Stimulated activated CD8-positive, alpha-beta memory T cell treated with anti-CD3 and anti-CD28 coated beads, Interleukin-7, amount 100 ng/mL, for 4 hours (primary cell): ENCODE data around the gene GALNT17.

ENCODE experiments used
- DNase-seq, 2 donors: peaks; one replicate each; pipeline ENCODE4 v3.0.0-alpha.2; 2020; ENCODE audit warnings: low read depth in 2 of 2

GALNT17 gene

GRCh38 chr7:71393661-71394060 lies 261.7 kb downstream of the GALNT17 start:
- DNase-seq: no peak

GRCh38 chr7:71402684-71403083 lies 270.7 kb downstream of the GALNT17 start:
- DNase-seq: no peak

- no peak for DNase-seq
Observed at GRCh38 chr7:71403202-71403946, 271.4 kb downstream of the GALNT17 start.

- no peak for DNase-seq
Observed at GRCh38 chr7:71404726-71405345, 272.9 kb downstream of the GALNT17 start.

- DNase-seq: no peak
Observed at GRCh38 chr7:71408271-71408670, 276.3 kb downstream of the GALNT17 start.

GRCh38 chr7:71409550-71410157 lies 277.7 kb downstream of the GALNT17 start:
- no peak for DNase-seq

- no peak for DNase-seq
Observed at GRCh38 chr7:71411475-71411874, 279.5 kb downstream of the GALNT17 start.

GRCh38 chr7:71414490-71414889 lies 282.5 kb downstream of the GALNT17 start:
- DNase-seq: no peak

- no peak for DNase-seq
Observed at GRCh38 chr7:71419546-71420337, 287.8 kb downstream of the GALNT17 start.

- DNase-seq: no peak
Observed at GRCh38 chr7:71422104-71422503, 290.2 kb downstream of the GALNT17 start.

- no peak for DNase-seq
Observed at GRCh38 chr7:71424166-71425035, 292.5 kb downstream of the GALNT17 start.

GRCh38 chr7:71429083-71429482 lies 297.1 kb downstream of the GALNT17 start:
- no peak for DNase-seq

- no peak for DNase-seq
Observed at GRCh38 chr7:71430246-71430645, 298.3 kb downstream of the GALNT17 start.

GRCh38 chr7:71439321-71439720 lies 307.4 kb downstream of the GALNT17 start:
- no peak for DNase-seq

- no peak for DNase-seq
Observed at GRCh38 chr7:71442492-71443190, 310.7 kb downstream of the GALNT17 start.

GRCh38 chr7:71443191-71443530 lies 311.2 kb downstream of the GALNT17 start:
- DNase-seq: no peak

- DNase-seq: no peak
Observed at GRCh38 chr7:71444130-71444529, 312.2 kb downstream of the GALNT17 start.

GRCh38 chr7:71453630-71454029 lies 321.7 kb downstream of the GALNT17 start:
- DNase-seq: no peak

- no peak for DNase-seq
Observed at GRCh38 chr7:71454981-71455380, 323.0 kb downstream of the GALNT17 start.

- DNase-seq: no peak
Observed at GRCh38 chr7:71457021-71457420, 325.1 kb downstream of the GALNT17 start.
